ENCODE results near the gene GPR171. TPM values are rescaled to one million over a fixed set of nuclear protein-coding genes. Genes with fewer than 3 reads are reported as not detected.

Gene GPR171
- total RNA-seq, 1 experiment from 2014 or later, result not detected

GRCh38 chr3:151209654-151210053 lies 6.6 kb upstream of the GPR171 start:
- Histone ChIP-seq H2AFZ (no peak overlapping the region), H3K9me3 (ENCODE audit: insufficient read depth, low read depth) (no peaks in the 10 kb centered on the region), H4K20me1 (ENCODE audit: insufficient read depth) (no peaks in the 10 kb centered on the region), H3K4me3 (no peak overlapping the region), H3K4me1 (replicated peaks; ENCODE audit: insufficient read depth) (peaks cover 10% of the 10 kb centered on the region; the same call in 1 of the 2 replicates), H3K79me2 (ENCODE audit: low read depth) (no peaks in the 10 kb centered on the region), H3K9me2 (ENCODE audit: insufficient read depth) (no peaks in the 10 kb centered on the region), H3K36me3 (ENCODE audit: low read depth) (no peaks in the 10 kb centered on the region), H3K4me2 (no peak overlapping the region), H3F3A (ENCODE audit: insufficient read depth, low read depth) (no peaks in the 10 kb centered on the region), H3K27me3 (ENCODE audit: insufficient read depth, low read depth) (no peaks in the 10 kb centered on the region), H3K27ac (no peak overlapping the region)
- intact Hi-C loops (cut with micrococcal nuclease; ENCODE audit: unreplicated experiment), result no loop called here
- BruUV-seq (replicated peaks), result no TSS peak
- no peak for DNase-seq
- CTCF ChIA-PET, result no interaction called here
- TF ChIP-seq CTCF (conservative IDR thresholded peaks at IDR 0.05) (no peak), EZH2 (IDR thresholded peaks at IDR 0.05; ENCODE audit: low read depth) (no peak)
- POLR2A ChIA-PET (ENCODE audit: unreplicated experiment), result interaction anchor here (0.7 kb wide), 1 partner anchor 238 kb away, joined by 3 read pairs; no protein-coding TSS in a partner anchor

DNA sequence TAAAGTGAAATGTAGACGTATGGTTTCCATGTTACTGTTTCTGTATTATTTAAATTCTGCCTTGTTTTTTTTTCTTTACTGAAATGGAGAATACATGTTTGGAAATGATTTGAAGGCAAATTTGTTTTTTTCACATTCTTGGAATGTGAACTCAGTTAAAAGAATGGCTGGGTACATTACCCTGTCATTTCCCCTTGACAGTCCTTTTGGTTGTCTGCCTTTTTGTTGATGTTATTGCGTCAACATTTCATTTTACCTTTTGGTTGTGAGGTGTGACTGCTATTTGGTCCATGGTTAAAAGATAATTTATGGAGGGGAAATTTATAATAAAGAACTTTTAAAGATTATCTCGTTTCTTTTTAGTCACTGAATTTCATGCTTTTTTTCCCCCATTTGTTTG lies 3.2 kb upstream of the GPR171 start:
- Histone ChIP-seq H3K27ac (no peak overlapping the region), H3K4me2 (no peak overlapping the region), H3K4me3 (no peak overlapping the region), H2AFZ (no peak overlapping the region), H3K36me3 (ENCODE audit: low read depth) (no peaks in the 10 kb centered on the region), H3K9me3 (ENCODE audit: insufficient read depth, low read depth) (no peaks in the 10 kb centered on the region), H3K4me1 (replicated peaks; ENCODE audit: insufficient read depth) (no peaks in the 10 kb centered on the region), H3K27me3 (ENCODE audit: insufficient read depth, low read depth) (no peaks in the 10 kb centered on the region), H3F3A (ENCODE audit: insufficient read depth, low read depth) (no peaks in the 10 kb centered on the region), H3K79me2 (ENCODE audit: low read depth) (no peaks in the 10 kb centered on the region), H4K20me1 (ENCODE audit: insufficient read depth) (no peaks in the 10 kb centered on the region), H3K9me2 (ENCODE audit: insufficient read depth) (no peaks in the 10 kb centered on the region)
- POLR2A ChIA-PET (ENCODE audit: unreplicated experiment), result no interaction called here
- intact Hi-C loops (cut with micrococcal nuclease; ENCODE audit: unreplicated experiment), result no loop called here
- CTCF ChIA-PET, result interaction anchor here (0.6 kb wide), 1 partner anchor 686 kb away, joined by 3 read pairs; no protein-coding TSS in a partner anchor
- DNase-seq, result no peak
- no TSS peak for BruUV-seq (replicated peaks)
- TF ChIP-seq EZH2 (IDR thresholded peaks at IDR 0.05; ENCODE audit: low read depth) (no peak), CTCF (conservative IDR thresholded peaks at IDR 0.05) (no peak)

- Histone ChIP-seq H2AFZ (no peak overlapping the region), H3K9me2 (ENCODE audit: insufficient read depth) (no peaks in the 10 kb centered on the region), H3K27me3 (ENCODE audit: insufficient read depth, low read depth) (no peaks in the 10 kb centered on the region), H3F3A (ENCODE audit: insufficient read depth, low read depth) (no peaks in the 10 kb centered on the region), H4K20me1 (ENCODE audit: insufficient read depth) (no peaks in the 10 kb centered on the region), H3K4me3 (no peak overlapping the region), H3K4me1 (replicated peaks; ENCODE audit: insufficient read depth) (no peaks in the 10 kb centered on the region), H3K4me2 (no peak overlapping the region), H3K9me3 (ENCODE audit: insufficient read depth, low read depth) (no peaks in the 10 kb centered on the region), H3K27ac (no peak overlapping the region), H3K79me2 (ENCODE audit: low read depth) (no peaks in the 10 kb centered on the region), H3K36me3 (ENCODE audit: low read depth) (no peaks in the 10 kb centered on the region)
- TF ChIP-seq EZH2 (IDR thresholded peaks at IDR 0.05; ENCODE audit: low read depth) (no peak), CTCF (conservative IDR thresholded peaks at IDR 0.05) (no peak)
- BruUV-seq (replicated peaks), result no TSS peak
- CTCF ChIA-PET, result interaction anchor here (0.6 kb wide), 1 partner anchor 52 kb away, joined by 3 read pairs; no protein-coding TSS in a partner anchor
- intact Hi-C loops (cut with micrococcal nuclease; ENCODE audit: unreplicated experiment), result no loop called here
- POLR2A ChIA-PET (ENCODE audit: unreplicated experiment), result no interaction called here
- DNase-seq, result no peak
Observed at GRCh38 chr3:151205482-151205881, 2.5 kb upstream of the GPR171 start.
